Vagina (tissue), 2 donors: ENCODE data around the gene NEDD4L.

Experiments used
- POLR2A ChIP-seq, 2 donors: fragments of 450-650 bp; IDR thresholded peaks; one replicate each; pipeline ENCODE4 v1.6.1; 2017; ENCODE audit warnings: antibody characterized with exemption in 2 of 2, mild to moderate bottlenecking in 2 of 2, moderate library complexity in 2 of 2
- POLR2AphosphoS5 ChIP-seq, 2 donors: sonication (generic); formaldehyde crosslinking; IDR thresholded peaks; one replicate each; pipeline ENCODE4 v1.9.0; 2017; ENCODE audit warnings: antibody characterized with exemption in 2 of 2, mild to moderate bottlenecking in 2 of 2, low read depth in 1 of 2; ENCODE audit not compliant: insufficient read depth in 1 of 2
- TF ChIP-seq, protein P1 (sequence below), 3 experiments: fragments of 450-650 bp in 2 of 3; fragments of 200-600 bp in 1 of 3; sonication (generic) in 1 of 3; IDR thresholded peaks; one replicate each; pipeline ENCODE4 v1.5.1; 2017 to 2019; ENCODE audit warnings: antibody characterized with exemption in 3 of 3, mild to moderate bottlenecking in 2 of 3, moderate library complexity in 2 of 3

GRCh38 chr18:58191626-58192025 lies 147.6 kb downstream of the NEDD4L start:
- TF ChIP-seq POLR2A (IDR thresholded peaks at IDR 0.05) (no peak), POLR2AphosphoS5 (IDR thresholded peaks at IDR 0.05; ENCODE audit: insufficient read depth in 1 of 2, low read depth in 1 of 2) (no peak)
- TF ChIP-seq, protein P1, sequence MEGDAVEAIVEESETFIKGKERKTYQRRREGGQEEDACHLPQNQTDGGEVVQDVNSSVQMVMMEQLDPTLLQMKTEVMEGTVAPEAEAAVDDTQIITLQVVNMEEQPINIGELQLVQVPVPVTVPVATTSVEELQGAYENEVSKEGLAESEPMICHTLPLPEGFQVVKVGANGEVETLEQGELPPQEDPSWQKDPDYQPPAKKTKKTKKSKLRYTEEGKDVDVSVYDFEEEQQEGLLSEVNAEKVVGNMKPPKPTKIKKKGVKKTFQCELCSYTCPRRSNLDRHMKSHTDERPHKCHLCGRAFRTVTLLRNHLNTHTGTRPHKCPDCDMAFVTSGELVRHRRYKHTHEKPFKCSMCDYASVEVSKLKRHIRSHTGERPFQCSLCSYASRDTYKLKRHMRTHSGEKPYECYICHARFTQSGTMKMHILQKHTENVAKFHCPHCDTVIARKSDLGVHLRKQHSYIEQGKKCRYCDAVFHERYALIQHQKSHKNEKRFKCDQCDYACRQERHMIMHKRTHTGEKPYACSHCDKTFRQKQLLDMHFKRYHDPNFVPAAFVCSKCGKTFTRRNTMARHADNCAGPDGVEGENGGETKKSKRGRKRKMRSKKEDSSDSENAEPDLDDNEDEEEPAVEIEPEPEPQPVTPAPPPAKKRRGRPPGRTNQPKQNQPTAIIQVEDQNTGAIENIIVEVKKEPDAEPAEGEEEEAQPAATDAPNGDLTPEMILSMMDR (IDR thresholded peaks at IDR 0.05): no peak
